ENCODE measurements around the gene TDRD6. TPM values are rescaled to one million over a fixed set of nuclear protein-coding genes. Genes with fewer than 3 reads are reported as not detected.

Gene TDRD6, protein sequence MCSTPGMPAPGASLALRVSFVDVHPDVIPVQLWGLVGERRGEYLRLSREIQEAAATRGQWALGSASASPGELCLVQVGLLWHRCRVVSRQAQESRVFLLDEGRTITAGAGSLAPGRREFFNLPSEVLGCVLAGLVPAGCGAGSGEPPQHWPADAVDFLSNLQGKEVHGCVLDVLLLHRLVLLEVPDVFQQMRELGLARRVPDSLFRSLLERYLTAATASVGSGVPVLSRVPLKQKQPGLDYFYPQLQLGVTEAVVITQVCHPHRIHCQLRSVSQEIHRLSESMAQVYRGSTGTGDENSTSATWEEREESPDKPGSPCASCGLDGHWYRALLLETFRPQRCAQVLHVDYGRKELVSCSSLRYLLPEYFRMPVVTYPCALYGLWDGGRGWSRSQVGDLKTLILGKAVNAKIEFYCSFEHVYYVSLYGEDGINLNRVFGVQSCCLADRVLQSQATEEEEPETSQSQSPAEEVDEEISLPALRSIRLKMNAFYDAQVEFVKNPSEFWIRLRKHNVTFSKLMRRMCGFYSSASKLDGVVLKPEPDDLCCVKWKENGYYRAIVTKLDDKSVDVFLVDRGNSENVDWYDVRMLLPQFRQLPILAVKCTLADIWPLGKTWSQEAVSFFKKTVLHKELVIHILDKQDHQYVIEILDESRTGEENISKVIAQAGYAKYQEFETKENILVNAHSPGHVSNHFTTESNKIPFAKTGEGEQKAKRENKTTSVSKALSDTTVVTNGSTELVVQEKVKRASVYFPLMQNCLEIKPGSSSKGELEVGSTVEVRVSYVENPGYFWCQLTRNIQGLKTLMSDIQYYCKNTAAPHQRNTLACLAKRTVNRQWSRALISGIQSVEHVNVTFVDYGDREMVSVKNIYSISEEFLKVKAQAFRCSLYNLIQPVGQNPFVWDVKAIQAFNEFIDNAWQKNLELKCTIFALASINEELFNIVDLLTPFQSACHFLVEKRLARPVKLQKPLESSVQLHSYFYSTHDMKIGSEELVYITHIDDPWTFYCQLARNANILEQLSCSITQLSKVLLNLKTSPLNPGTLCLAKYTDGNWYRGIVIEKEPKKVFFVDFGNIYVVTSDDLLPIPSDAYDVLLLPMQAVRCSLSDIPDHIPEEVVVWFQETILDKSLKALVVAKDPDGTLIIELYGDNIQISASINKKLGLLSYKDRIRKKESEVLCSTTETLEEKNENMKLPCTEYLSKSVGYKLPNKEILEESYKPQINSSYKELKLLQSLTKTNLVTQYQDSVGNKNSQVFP (N-terminal part only)
- 0.36 and 0.59 TPM in 2 replicates for total RNA-seq

DNA sequence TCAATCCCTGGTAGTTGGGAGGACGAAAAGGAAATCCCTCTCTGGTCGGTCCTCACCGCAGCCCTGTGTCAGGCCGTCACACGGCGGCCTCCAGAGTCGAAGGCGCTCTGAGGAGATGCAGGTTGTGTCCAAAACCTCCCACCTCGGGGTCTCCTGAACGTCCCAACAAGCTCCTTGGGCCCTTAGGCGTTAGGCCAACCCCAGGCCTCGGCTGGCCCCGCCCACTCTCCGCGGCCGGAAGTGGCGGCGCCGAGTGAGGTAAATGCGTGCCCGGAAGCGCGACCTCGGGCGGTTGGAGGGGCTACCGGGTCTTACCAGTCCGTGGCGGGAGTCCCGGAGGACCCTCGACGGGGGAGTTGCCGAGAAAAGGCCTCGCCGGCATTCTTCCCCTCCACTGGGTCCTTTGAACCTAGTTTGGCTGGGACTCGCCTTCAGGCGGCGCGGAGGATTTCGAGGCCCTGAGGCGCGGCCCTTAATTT, at the start of gene TDRD6:
Gene TDRD6, plus strand, starts transcription at position 267 of the 479 bp plus-strand sequence. CDS start 244 bp downstream, outside the sequence.
- no peak within 1 kb of the TSS for H3K27ac ChIP-seq (ENCODE audit: low read depth, low read length)
- TF ChIP-seq, protein P1, sequence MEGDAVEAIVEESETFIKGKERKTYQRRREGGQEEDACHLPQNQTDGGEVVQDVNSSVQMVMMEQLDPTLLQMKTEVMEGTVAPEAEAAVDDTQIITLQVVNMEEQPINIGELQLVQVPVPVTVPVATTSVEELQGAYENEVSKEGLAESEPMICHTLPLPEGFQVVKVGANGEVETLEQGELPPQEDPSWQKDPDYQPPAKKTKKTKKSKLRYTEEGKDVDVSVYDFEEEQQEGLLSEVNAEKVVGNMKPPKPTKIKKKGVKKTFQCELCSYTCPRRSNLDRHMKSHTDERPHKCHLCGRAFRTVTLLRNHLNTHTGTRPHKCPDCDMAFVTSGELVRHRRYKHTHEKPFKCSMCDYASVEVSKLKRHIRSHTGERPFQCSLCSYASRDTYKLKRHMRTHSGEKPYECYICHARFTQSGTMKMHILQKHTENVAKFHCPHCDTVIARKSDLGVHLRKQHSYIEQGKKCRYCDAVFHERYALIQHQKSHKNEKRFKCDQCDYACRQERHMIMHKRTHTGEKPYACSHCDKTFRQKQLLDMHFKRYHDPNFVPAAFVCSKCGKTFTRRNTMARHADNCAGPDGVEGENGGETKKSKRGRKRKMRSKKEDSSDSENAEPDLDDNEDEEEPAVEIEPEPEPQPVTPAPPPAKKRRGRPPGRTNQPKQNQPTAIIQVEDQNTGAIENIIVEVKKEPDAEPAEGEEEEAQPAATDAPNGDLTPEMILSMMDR (IDR thresholded peaks at IDR 0.05; ENCODE audit: extremely low read depth, low read depth, low read length), result no peak
- H3K79me2 ChIP-seq (ENCODE audit: insufficient read depth, low read length), result no peaks in the 10 kb centered on the region
- H3K36me3 ChIP-seq (ENCODE audit: insufficient read depth, low read length), result no peaks in the 10 kb centered on the region
- no peak within 1 kb of the TSS for H3K4me2 ChIP-seq (ENCODE audit: insufficient read depth, low read length)
- no peak within 1 kb of the TSS for H3K4me3 ChIP-seq (ENCODE audit: insufficient read depth, low read length)
- H3K9me3 ChIP-seq (ENCODE audit: low read depth, low read length), result no peaks in the 10 kb centered on the region
- no peak within 1 kb of the TSS for H2AFZ ChIP-seq (ENCODE audit: low read length)
- DNase-seq (ENCODE audit: insufficient read length, low spot score, missing footprints), result no peak
- H3K27me3 ChIP-seq (ENCODE audit: insufficient read depth, low read length), result no peaks in the 10 kb centered on the region
- H4K20me1 ChIP-seq (ENCODE audit: insufficient read depth, low read length), result no peaks in the 10 kb centered on the region
- H3K4me1 ChIP-seq (ENCODE audit: insufficient read depth, low read length), result no peaks in the 10 kb centered on the region

DNA sequence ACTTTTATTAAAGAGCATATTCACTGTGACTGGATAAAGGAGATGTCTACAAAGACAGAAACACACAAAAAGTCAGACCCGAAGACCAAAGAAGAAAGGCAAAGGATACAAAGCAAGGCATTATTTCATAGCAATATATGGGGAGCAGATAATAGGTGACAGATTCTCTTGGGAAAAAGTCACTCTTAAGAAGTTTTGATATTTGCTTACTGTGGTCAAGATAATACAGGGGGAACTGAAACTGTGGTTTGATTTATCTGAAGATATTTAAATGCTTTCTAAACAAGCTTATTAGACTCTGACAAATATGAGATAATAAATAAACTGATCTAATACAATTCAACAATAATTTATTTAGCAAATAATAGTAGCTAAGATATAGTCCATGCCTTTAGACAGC, 49.8 kb upstream of the TDRD6 start:
- no peak overlapping the region for H2AFZ ChIP-seq (ENCODE audit: low read length)
- TF ChIP-seq, protein P1 (IDR thresholded peaks at IDR 0.05; ENCODE audit: extremely low read depth, low read depth, low read length), result no peak

DNA sequence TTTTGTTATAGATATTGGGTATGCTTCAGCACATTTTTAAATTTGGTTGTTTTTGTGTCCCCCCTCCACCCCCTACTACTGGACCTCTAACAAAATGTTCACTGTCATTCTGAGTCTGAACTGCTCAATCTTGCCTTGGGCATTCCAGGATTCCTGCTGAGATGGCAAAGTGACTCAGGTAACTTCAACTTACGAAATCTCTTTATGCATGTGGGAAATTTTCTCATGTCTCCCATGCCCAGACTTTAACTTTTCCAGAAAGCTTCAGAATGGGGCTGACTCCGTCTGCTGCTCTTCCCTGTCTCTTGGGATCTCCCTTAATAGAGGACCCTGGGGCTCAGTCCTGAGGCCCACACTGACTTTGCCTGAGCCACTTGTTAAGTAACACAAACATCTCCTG, 49.0 kb upstream of the TDRD6 start:
- no peaks in the 10 kb centered on the region for H3K9me3 ChIP-seq (ENCODE audit: low read depth, low read length)
- no peak overlapping the region for H3K4me2 ChIP-seq (ENCODE audit: insufficient read depth, low read length)
- H3K27me3 ChIP-seq (ENCODE audit: insufficient read depth, low read length), result no peaks in the 10 kb centered on the region
- no peak overlapping the region for H2AFZ ChIP-seq (ENCODE audit: low read length)
- H4K20me1 ChIP-seq (ENCODE audit: insufficient read depth, low read length), result no peaks in the 10 kb centered on the region
- H3K79me2 ChIP-seq (ENCODE audit: insufficient read depth, low read length), result no peaks in the 10 kb centered on the region
- TF ChIP-seq, protein P1 (IDR thresholded peaks at IDR 0.05; ENCODE audit: extremely low read depth, low read depth, low read length), result no peak
- H3K4me1 ChIP-seq (ENCODE audit: insufficient read depth, low read length), result no peaks in the 10 kb centered on the region
- H3K4me3 ChIP-seq (ENCODE audit: insufficient read depth, low read length), result no peak overlapping the region
- H3K27ac ChIP-seq (ENCODE audit: low read depth, low read length), result no peak overlapping the region
- H3K36me3 ChIP-seq (ENCODE audit: insufficient read depth, low read length), result no peaks in the 10 kb centered on the region
- DNase-seq (ENCODE audit: insufficient read length, low spot score, missing footprints), result no peak

More for the DNA sequence above, 49.8 kb upstream of the TDRD6 start:
- no peak overlapping the region for H3K4me2 ChIP-seq (ENCODE audit: insufficient read depth, low read length)
- no peak overlapping the region for H3K4me3 ChIP-seq (ENCODE audit: insufficient read depth, low read length)
- H3K9me3 ChIP-seq (ENCODE audit: low read depth, low read length), result no peaks in the 10 kb centered on the region
- DNase-seq (ENCODE audit: insufficient read length, low spot score, missing footprints), result no peak
- H3K4me1 ChIP-seq (ENCODE audit: insufficient read depth, low read length), result no peaks in the 10 kb centered on the region
- H3K36me3 ChIP-seq (ENCODE audit: insufficient read depth, low read length), result no peaks in the 10 kb centered on the region
- H3K79me2 ChIP-seq (ENCODE audit: insufficient read depth, low read length), result no peaks in the 10 kb centered on the region
- no peaks in the 10 kb centered on the region for H3K27me3 ChIP-seq (ENCODE audit: insufficient read depth, low read length)
- H4K20me1 ChIP-seq (ENCODE audit: insufficient read depth, low read length), result no peaks in the 10 kb centered on the region
- H3K27ac ChIP-seq (ENCODE audit: low read depth, low read length), result no peak overlapping the region

Measured in osteoblast (primary cell).